ENCODE results near the gene SARS2.

DNA sequence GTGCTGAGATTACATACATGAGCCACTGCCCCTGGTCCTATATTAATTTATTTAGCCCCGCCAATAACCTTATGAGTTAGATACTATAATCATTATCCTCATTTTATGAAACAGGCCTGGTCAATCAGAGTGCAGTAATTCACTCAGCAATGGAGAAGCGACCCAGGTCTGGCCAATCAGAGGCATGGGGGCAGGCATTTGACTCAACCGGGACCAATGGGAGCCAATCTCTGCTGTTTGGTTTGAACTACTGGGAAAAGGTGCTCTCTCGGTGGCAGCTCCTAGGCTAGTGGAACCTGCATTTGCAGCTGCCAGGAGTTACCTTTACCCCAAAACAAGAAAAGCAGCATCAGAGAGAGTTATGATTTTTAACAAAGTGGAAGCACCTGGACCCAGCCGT is 37.7 kb downstream of the SARS2 start:
- no peak for TF ChIP-seq ZNF274 (IDR thresholded peaks at IDR 0.05; ENCODE audit: low read depth, low read length)
- no peak for TF ChIP-seq SUZ12 (IDR thresholded peaks at IDR 0.05; ENCODE audit: extremely low read depth, insufficient read depth, insufficient read length)
